ENCODE measurements around the gene MUC3A.

DNA sequence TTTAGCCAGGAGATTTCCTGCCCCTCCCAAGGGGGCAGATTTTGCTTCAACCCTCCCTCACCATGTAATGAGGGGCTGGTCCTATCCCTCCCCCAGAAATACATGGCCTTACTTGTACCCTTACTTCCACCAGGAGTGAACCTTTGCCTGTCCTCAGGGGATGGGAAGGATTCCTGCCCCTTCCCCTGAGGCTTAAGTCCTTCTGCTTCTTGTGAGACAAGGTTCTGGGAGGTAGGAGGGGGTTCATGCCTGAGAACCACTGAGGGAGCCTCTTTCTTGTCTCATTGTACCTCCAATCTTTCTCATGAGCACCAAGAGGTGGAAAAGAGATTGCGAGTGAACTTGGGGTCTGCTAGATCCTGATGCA, 19.5 kb upstream of the MUC3A start:
- TF ChIP-seq POLR2A (IDR thresholded peaks at IDR 0.05) (no peak), POLR2AphosphoS5 (IDR thresholded peaks at IDR 0.05) (no peak)
- TF ChIP-seq, protein P1, sequence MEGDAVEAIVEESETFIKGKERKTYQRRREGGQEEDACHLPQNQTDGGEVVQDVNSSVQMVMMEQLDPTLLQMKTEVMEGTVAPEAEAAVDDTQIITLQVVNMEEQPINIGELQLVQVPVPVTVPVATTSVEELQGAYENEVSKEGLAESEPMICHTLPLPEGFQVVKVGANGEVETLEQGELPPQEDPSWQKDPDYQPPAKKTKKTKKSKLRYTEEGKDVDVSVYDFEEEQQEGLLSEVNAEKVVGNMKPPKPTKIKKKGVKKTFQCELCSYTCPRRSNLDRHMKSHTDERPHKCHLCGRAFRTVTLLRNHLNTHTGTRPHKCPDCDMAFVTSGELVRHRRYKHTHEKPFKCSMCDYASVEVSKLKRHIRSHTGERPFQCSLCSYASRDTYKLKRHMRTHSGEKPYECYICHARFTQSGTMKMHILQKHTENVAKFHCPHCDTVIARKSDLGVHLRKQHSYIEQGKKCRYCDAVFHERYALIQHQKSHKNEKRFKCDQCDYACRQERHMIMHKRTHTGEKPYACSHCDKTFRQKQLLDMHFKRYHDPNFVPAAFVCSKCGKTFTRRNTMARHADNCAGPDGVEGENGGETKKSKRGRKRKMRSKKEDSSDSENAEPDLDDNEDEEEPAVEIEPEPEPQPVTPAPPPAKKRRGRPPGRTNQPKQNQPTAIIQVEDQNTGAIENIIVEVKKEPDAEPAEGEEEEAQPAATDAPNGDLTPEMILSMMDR (IDR thresholded peaks at IDR 0.05) = no peak
